Endothelial cell of umbilical vein (primary cell): ENCODE measurements around the gene MFAP2. TPM values are rescaled to one million over a fixed set of nuclear protein-coding genes. Genes with fewer than 3 reads are reported as not detected.

Experiments
- BruUV-seq: library from RNA; stranded (reverse); fragments of 400-500 nt; replicated peaks from 2 replicates; lab custom pipeline; 2021; lab: Mats Ljungman, UMichigan
- CTCF ChIA-PET: fragments of 300-600, 350-600 bp; sonication (Branson Sonifier 250); formaldehyde crosslinking; loops from one replicate; lab custom pipeline; 2021; ENCODE audit warnings: antibody characterized with exemption, inconsistent platforms; lab: Charles Lee
- POLR2A ChIA-PET: fragments of 300-600, 350-600 bp; sonication (Branson Sonifier 250); formaldehyde crosslinking; loops from one replicate; lab custom pipeline; 2021; ENCODE audit warnings: antibody characterized with exemption, inconsistent platforms; lab: Charles Lee
- DNase-seq: peaks from one replicate; pipeline ENCODE4 v3.0.0-alpha.2; 2011; ENCODE audit warnings: low read depth, low spot score
- FAIRE-seq: peaks from 2 replicates; lab custom pipeline; 2011; peaks lifted over from hg19 to GRCh38; lab: Jason Lieb, UNC
- H2AFZ ChIP-seq: 2 replicates; pipeline ENCODE4 v1.6.0; 2012; ENCODE audit warnings: low read depth, low read length, control low read depth, inconsistent platforms
- H3K27ac ChIP-seq: 2 replicates; pipeline ENCODE4 v1.5.1; 2011; ENCODE audit warnings: low read depth, mild to moderate bottlenecking, control low read depth, low read length, moderate library complexity; ENCODE audit not compliant: insufficient read depth
- H3K27me3 ChIP-seq, 2 experiments: 2 replicates each; pipeline versions ENCODE4 v1.6.0 to v1.6.1; 2011; ENCODE audit warnings: low read length in 2 of 2, mixed read lengths in 1 of 2; ENCODE audit not compliant: control insufficient read depth in 2 of 2, insufficient read depth in 2 of 2
- H3K36me3 ChIP-seq, 2 experiments: 2 replicates in 1 of 2; 3 replicates in 1 of 2; pipeline ENCODE4 v1.5.1; 2011; ENCODE audit warnings: low read length in 2 of 2, mild to moderate bottlenecking in 1 of 2, moderate library complexity in 1 of 2; ENCODE audit not compliant: control insufficient read depth in 2 of 2, insufficient read depth in 2 of 2; ENCODE audit errors: extremely low read depth in 1 of 2
- H3K4me1 ChIP-seq: 3 replicates; pipeline ENCODE4 v1.5.1; 2011; ENCODE audit warnings: mild to moderate bottlenecking, low read length; ENCODE audit not compliant: control insufficient read depth, insufficient read depth; ENCODE audit errors: extremely low read depth
- H3K4me2 ChIP-seq: 2 replicates; pipeline ENCODE4 v1.6.1; 2011; ENCODE audit warnings: low read length, control low read depth, mixed read lengths; ENCODE audit not compliant: insufficient read depth
- H3K4me3 ChIP-seq, 3 experiments: fragments of 200-600 bp in 1 of 3; sonication (generic), shearing (Covaris generic) in 1 of 3; replicated peaks in 1 of 3; 2 replicates each; pipeline ENCODE4 v1.5.1; 2011 to 2016; ENCODE audit warnings: control low read depth in 3 of 3, low read length in 3 of 3, mild to moderate bottlenecking in 2 of 3, inconsistent platforms in 1 of 3, low read depth in 1 of 3, moderate library complexity in 1 of 3; ENCODE audit not compliant: insufficient read depth in 1 of 3
- H3K79me2 ChIP-seq: 2 replicates; pipeline ENCODE4 v1.6.0; 2012; ENCODE audit warnings: low read length, inconsistent platforms; ENCODE audit not compliant: control insufficient read depth, insufficient read depth
- H3K9ac ChIP-seq: replicated peaks from 2 replicates; pipeline ENCODE3; 2011; ENCODE audit warnings: low read length, control low read depth; ENCODE audit not compliant: insufficient read depth; ENCODE audit errors: extremely low read depth
- H3K9me1 ChIP-seq: replicated peaks from 3 replicates; pipeline ENCODE4 v1.6.0; 2011; ENCODE audit warnings: mild to moderate bottlenecking, low read length; ENCODE audit not compliant: control insufficient read depth, insufficient read depth; ENCODE audit errors: extremely low read depth
- H3K9me3 ChIP-seq: replicated peaks from 2 replicates; pipeline ENCODE4 v1.5.1; 2012; ENCODE audit warnings: low read length, inconsistent platforms; ENCODE audit not compliant: control insufficient read depth, insufficient read depth
- H4K20me1 ChIP-seq: replicated peaks from 2 replicates; pipeline ENCODE3; 2011; ENCODE audit warnings: mild to moderate bottlenecking, low read length; ENCODE audit not compliant: control insufficient read depth, insufficient read depth; ENCODE audit errors: extremely low read depth
- CTCF ChIP-seq, 2 donors: IDR thresholded peaks; 1 replicate in 1 of 2; 2 replicates in 1 of 2; pipeline ENCODE4 v1.5.1; 2011; ENCODE audit warnings: low read length in 2 of 2, mild to moderate bottlenecking in 2 of 2, moderate library complexity in 2 of 2, control low read depth in 1 of 2, inconsistent platforms in 1 of 2, low read depth in 1 of 2; ENCODE audit not compliant: insufficient read depth in 1 of 2; ENCODE audit errors: extremely low read depth in 1 of 2
- FOS ChIP-seq: IDR thresholded peaks from 2 replicates; pipeline ENCODE4 v1.6.1; 2011; ENCODE audit warnings: mild to moderate bottlenecking, low read length, moderate library complexity, borderline replicate concordance; ENCODE audit not compliant: insufficient read depth
- GATA2 ChIP-seq: IDR thresholded peaks from 2 replicates; pipeline ENCODE4 v1.7.0; 2011; ENCODE audit warnings: low read depth, mild to moderate bottlenecking, moderate library complexity, mixed read lengths, low read length; ENCODE audit not compliant: insufficient read length, insufficient read depth
- JUN ChIP-seq: IDR thresholded peaks from 2 replicates; pipeline ENCODE4 v1.6.1; 2011; ENCODE audit warnings: borderline replicate concordance, low read depth; ENCODE audit not compliant: insufficient read length, insufficient read depth
- POLR2A ChIP-seq: IDR thresholded peaks from 2 replicates; pipeline ENCODE4 v1.6.1; 2012; ENCODE audit warnings: low read depth, mild to moderate bottlenecking, control low read depth, low read length
- POLR2AphosphoS5 ChIP-seq: IDR thresholded peaks from 2 replicates; pipeline ENCODE4 v1.6.1; 2012; ENCODE audit warnings: low read depth, mild to moderate bottlenecking, control low read depth, low read length, moderate library complexity; ENCODE audit not compliant: insufficient read depth
- dilution Hi-C: fragments of 300-500 bp; cut with MboI; formaldehyde crosslinking; loops from one replicate; pipeline ENCODE4 v1.15.0; 2019; ENCODE audit warnings: low sequenced_read_pairs; ENCODE audit not compliant: extremely low pct_ligation_motif_present
- intact Hi-C: fragments of 100-400 bp; cut with micrococcal nuclease; formaldehyde crosslinking; loops from one replicate; pipeline ENCODE4 v1.10.0; 2022
- polyA plus RNA-seq, 4 experiments: library from polyadenylated mRNA; depleted of rRNA in 3 of 4; stranded (reverse) in 3 of 4; unstranded in 1 of 4; fragments of >200 nt; gene quantifications; 2 replicates each; pipeline versions ENCODE4 v1.2.1 to v1.2.3, GENCODE V29; 2011 to 2012; ENCODE audit warnings: missing spikeins in 1 of 4
- total RNA-seq: library from RNA; stranded (reverse); gene quantifications from 2 replicates; pipeline ENCODE4 v1.2.3, GENCODE V29; 2021

MFAP2 gene
- total and polyA plus RNA-seq, 2 donors (not counting 3 experiments of a cell fraction or from before 2014, with no cell fraction given): 37.9 to 138 TPM

- FAIRE-seq (no peak), DNase-seq (no peak)
- no peaks in the 10 kb centered on the region for H3K36me3 ChIP-seq
- no peak overlapping the region for H2AFZ ChIP-seq
- no peak overlapping the region for H3K9ac ChIP-seq
- H3K4me1 ChIP-seq: no peaks in the 10 kb centered on the region
- H3K79me2 ChIP-seq: no peaks in the 10 kb centered on the region
- CTCF ChIA-PET: no interaction called here
- no peak overlapping the region for H3K4me2 ChIP-seq
- BruUV-seq: no TSS peak
- H3K9me1 ChIP-seq: no peaks in the 10 kb centered on the region
- H3K27ac ChIP-seq: no peak overlapping the region
- no peaks in the 10 kb centered on the region for H3K9me3 ChIP-seq
- H3K4me3 ChIP-seq: no peak overlapping the region
- TF ChIP-seq CTCF (IDR thresholded peaks at IDR 0.05; ENCODE audit: extremely low read depth in 1 of 2, insufficient read depth in 1 of 2, low read depth in 1 of 2, low read length in 2 of 2) (no peak), GATA2 (no peak), POLR2AphosphoS5 (no peak)
- H3K27me3 ChIP-seq: no peaks in the 10 kb centered on the region
- dilution Hi-C loops (no loop called here), intact Hi-C loops (no loop called here)
- POLR2A ChIA-PET: no interaction called here
- no peaks in the 10 kb centered on the region for H4K20me1 ChIP-seq
These were observed 22.7 kb downstream of the MFAP2 start for GRCh38 chr1:16957731-16958130.

GRCh38 chr1:16956775-16957174 lies 23.6 kb downstream of the MFAP2 start:
- H3K27ac ChIP-seq: no peak overlapping the region
- H3K27me3 ChIP-seq: no peaks in the 10 kb centered on the region
- intact Hi-C loops: no loop called here
- no peaks in the 10 kb centered on the region for H3K4me1 ChIP-seq
- H3K9me3 ChIP-seq: no peaks in the 10 kb centered on the region
- H3K4me3 ChIP-seq: no peak overlapping the region
- H3K79me2 ChIP-seq: no peaks in the 10 kb centered on the region
- H3K36me3 ChIP-seq: no peaks in the 10 kb centered on the region
- POLR2A ChIA-PET: no interaction called here
- H3K4me2 ChIP-seq: no peak overlapping the region
- no peak for TF ChIP-seq POLR2A
- TF ChIP-seq CTCF (IDR thresholded peaks at IDR 0.05; ENCODE audit: extremely low read depth in 1 of 2, insufficient read depth in 1 of 2, low read depth in 1 of 2, low read length in 2 of 2): no peak
- TF ChIP-seq POLR2AphosphoS5: no peak
- no peak for TF ChIP-seq JUN
- TF ChIP-seq FOS: no peak
- H4K20me1 ChIP-seq: no peaks in the 10 kb centered on the region
- no peak overlapping the region for H2AFZ ChIP-seq
- FAIRE-seq (no peak), DNase-seq (no peak)
- CTCF ChIA-PET: interaction anchor here (1.0 kb wide), 1 partner anchor 90 kb away, joined by 4 read pairs; no protein-coding TSS in a partner anchor
- BruUV-seq: no TSS peak
- H3K9me1 ChIP-seq: no peaks in the 10 kb centered on the region
- dilution Hi-C loops: no loop called here
- no peak overlapping the region for H3K9ac ChIP-seq
